CD4-positive, alpha-beta T cell (primary cell): ENCODE measurements around the gene MET. TPM values are rescaled to one million over a fixed set of nuclear protein-coding genes. Genes with fewer than 3 reads are reported as not detected.

Experiments
- ATAC-seq: fragments of 200-7000 bp; cut with Tn5 transposase; one replicate; pipeline ENCODE4 v1.10.0; 2022; ENCODE audit warnings: mild to moderate bottlenecking; ENCODE audit not compliant: poor library complexity
- CTCF ChIA-PET: fragments of 350-600 bp; sonication (Branson Sonifier 250); formaldehyde crosslinking; loops from one replicate; lab custom pipeline; 2021; ENCODE audit warnings: antibody characterized with exemption, inconsistent platforms; lab: Charles Lee
- POLR2A ChIA-PET: fragments of 350-600 bp; sonication (Branson Sonifier 250); formaldehyde crosslinking; loops from one replicate; lab custom pipeline; 2021; ENCODE audit warnings: antibody characterized with exemption, inconsistent platforms; lab: Charles Lee
- DNase-seq, 14 experiments: peaks; one replicate each; pipeline ENCODE4 v3.0.0-alpha.2; 2013 to 2020; ENCODE audit warnings: mixed read lengths in 2 of 14
- H3K27ac ChIP-seq, 2 donors: one replicate each; pipeline versions ENCODE4 v1.5.1 to v1.7.0; 2013; ENCODE audit warnings: low read length in 2 of 2, low read depth in 1 of 2, mild to moderate bottlenecking in 1 of 2
- H3K27me3 ChIP-seq, 2 experiments: 1 replicate in 1 of 2; 2 replicates in 1 of 2; pipeline versions ENCODE4 v1.6.1 to v1.7.0; 2013; ENCODE audit warnings: low read length in 2 of 2, control low read depth in 1 of 2, mild to moderate bottlenecking in 1 of 2, moderate library complexity in 1 of 2; ENCODE audit not compliant: insufficient read depth in 2 of 2, control insufficient read depth in 1 of 2
- H3K36me3 ChIP-seq: one replicate; pipeline ENCODE4 v1.6.1; 2013; ENCODE audit warnings: low read length, control low read depth; ENCODE audit not compliant: insufficient read depth
- H3K4me1 ChIP-seq: one replicate; pipeline ENCODE4 v1.6.1; 2013; ENCODE audit warnings: low read length, control low read depth; ENCODE audit not compliant: insufficient read depth
- H3K4me3 ChIP-seq: one replicate; pipeline ENCODE4 v1.5.1; 2013; ENCODE audit warnings: mild to moderate bottlenecking, low read length, moderate library complexity
- H3K9me3 ChIP-seq, 2 experiments: 1 replicate in 1 of 2; 2 replicates in 1 of 2; pipeline versions ENCODE4 v1.6.1 to v1.7.0; 2013; ENCODE audit warnings: low read length in 2 of 2, mild to moderate bottlenecking in 2 of 2, control low read depth in 1 of 2, moderate library complexity in 1 of 2; ENCODE audit not compliant: control insufficient read depth in 1 of 2, insufficient read depth in 1 of 2
- H3K27ac Mint-ChIP-seq: one replicate; pipeline ENCODE4 v1.8.0; 2020; ENCODE audit warnings: mixed read lengths
- H3K27me3 Mint-ChIP-seq: one replicate; pipeline ENCODE4 v1.8.0; 2021; ENCODE audit warnings: mixed read lengths
- H3K36me3 Mint-ChIP-seq: one replicate; pipeline ENCODE4 v1.8.0; 2021; ENCODE audit warnings: low read depth, mixed read lengths
- H3K4me1 Mint-ChIP-seq: one replicate; pipeline ENCODE4 v1.8.0; 2021; ENCODE audit warnings: low read depth, mixed read lengths
- H3K4me3 Mint-ChIP-seq: one replicate; pipeline ENCODE4 v1.8.0; 2020; ENCODE audit warnings: mild to moderate bottlenecking, mixed read lengths
- H3K9me3 Mint-ChIP-seq: one replicate; pipeline ENCODE4 v1.8.0; 2020; ENCODE audit warnings: mixed read lengths
- CTCF ChIP-seq: fragments of 200-600 bp; IDR thresholded peaks from one replicate; pipeline ENCODE4 v1.8.0; 2022; ENCODE audit warnings: antibody characterized with exemption, mild to moderate bottlenecking
- intact Hi-C, 2 experiments: fragments of 100-400 bp; cut with DNase I in 1 of 2; cut with micrococcal nuclease in 1 of 2; formaldehyde crosslinking; loops; one replicate each; pipeline versions ENCODE4 v1.15.1 to v1.9.0; 2023 to 2025; cut with DNase I, micrococcal nuclease
- total RNA-seq, 174 experiments: library from RNA in 2 of 174; stranded (reverse) in 2 of 174; gene quantifications; one replicate each; pipeline ENCODE4 v1.2.3 and lab custom pipeline; 2021 to 2026

The MET gene
- total RNA-seq, 2 experiments from 2014 or later: 0.14 TPM; not detected in 1

DNA sequence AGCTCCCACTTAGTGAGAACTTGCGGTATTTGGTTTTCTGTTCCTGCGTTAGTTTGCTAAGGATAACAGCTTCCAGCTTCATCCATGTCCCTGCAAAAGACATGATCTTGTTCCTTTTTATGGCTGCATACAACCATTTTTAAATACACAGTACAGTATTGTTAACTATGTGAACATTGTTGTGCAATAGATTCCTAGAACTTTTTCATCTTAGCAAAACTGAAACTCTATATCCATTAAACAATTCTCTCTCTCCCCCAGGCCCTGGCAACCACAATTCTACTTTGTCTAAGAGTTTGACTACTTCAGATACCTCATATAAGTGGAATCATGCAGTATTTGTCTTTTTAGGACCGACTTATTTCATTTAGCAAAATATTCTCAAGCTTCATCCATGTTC lies 118.0 kb downstream of the MET start:
- no peaks in the 10 kb centered on the region for H3K9me3 Mint-ChIP-seq
- H3K4me3 Mint-ChIP-seq: no peak overlapping the region
- DNase-seq (no peak), ATAC-seq (no peak)
- intact Hi-C loops: no loop called here
- TF ChIP-seq CTCF: no peak
- Histone ChIP-seq H3K4me3 (no peak overlapping the region), H3K4me1 (no peaks in the 10 kb centered on the region), H3K27ac (no peak overlapping the region), H3K9me3 (no peaks in the 10 kb centered on the region), H3K36me3 (no peaks in the 10 kb centered on the region), H3K27me3 (no peaks in the 10 kb centered on the region)
- POLR2A ChIA-PET: no interaction called here
- no peaks in the 10 kb centered on the region for H3K36me3 Mint-ChIP-seq
- no peaks in the 10 kb centered on the region for H3K4me1 Mint-ChIP-seq
- no peak overlapping the region for H3K27ac Mint-ChIP-seq
- H3K27me3 Mint-ChIP-seq: peaks cover 3% of the 10 kb centered on the region
- CTCF ChIA-PET: no interaction called here

GRCh38 chr7:116792813-116793212 lies 120.8 kb downstream of the MET start:
- TF ChIP-seq CTCF: no peak
- Histone ChIP-seq H3K9me3 (no peaks in the 10 kb centered on the region), H3K4me3 (no peak overlapping the region), H3K27me3 (no peaks in the 10 kb centered on the region), H3K36me3 (no peaks in the 10 kb centered on the region), H3K4me1 (no peaks in the 10 kb centered on the region), H3K27ac (no peak overlapping the region)
- Mint-ChIP-seq H3K4me1 (no peaks in the 10 kb centered on the region), H3K27me3 (peaks cover 3% of the 10 kb centered on the region), H3K9me3 (no peaks in the 10 kb centered on the region), H3K27ac (no peak overlapping the region), H3K4me3 (no peak overlapping the region), H3K36me3 (no peaks in the 10 kb centered on the region)
- intact Hi-C loops: no loop called here
- no peak for ATAC-seq
- DNase-seq: no peak
- ChIA-PET POLR2A (no interaction called here), CTCF (no interaction called here)

GRCh38 chr7:116793795-116794340 lies 121.9 kb downstream of the MET start:
- Histone ChIP-seq H3K9me3 (no peaks in the 10 kb centered on the region), H3K27ac (no peak overlapping the region), H3K27me3 (no peaks in the 10 kb centered on the region), H3K36me3 (no peaks in the 10 kb centered on the region), H3K4me1 (no peaks in the 10 kb centered on the region), H3K4me3 (no peak overlapping the region)
- H3K27ac Mint-ChIP-seq: no peak overlapping the region
- no peak for TF ChIP-seq CTCF
- no peaks in the 10 kb centered on the region for H3K4me1 Mint-ChIP-seq
- DNase-seq (no peak), ATAC-seq (no peak)
- no peaks in the 10 kb centered on the region for H3K9me3 Mint-ChIP-seq
- peaks cover 9% of the 10 kb centered on the region for H3K27me3 Mint-ChIP-seq
- POLR2A ChIA-PET: no interaction called here
- no peaks in the 10 kb centered on the region for H3K36me3 Mint-ChIP-seq
- intact Hi-C loops: no loop called here
- H3K4me3 Mint-ChIP-seq: no peak overlapping the region
- CTCF ChIA-PET: no interaction called here
